GM19328 (cell line): Measurements from ENCODE around the gene ALPG.
"Not testable (repeated sequence)": the region's sequence is repeated elsewhere in the genome, so short reads cannot be mapped to it uniquely, and the experiment has no call there.

Experiments
- ATAC-seq: cut with Tn5 transposase; IDR thresholded peaks from one replicate; pipeline ENCODE4 v1.9.1; 2021; ENCODE audit warnings: mild to moderate bottlenecking, moderate library complexity; ENCODE audit not compliant: unreplicated experiment

Gene ALPG

GRCh38 chr2:232406556-232407310 is at the start of gene ALPG:
Gene ALPG (plus strand): TSS chr2:232406844. CDS start chr2:232406895, 51 bp downstream.
- ATAC-seq = no peak

- no peak for ATAC-seq
These were observed 45.0 kb upstream of the ALPG start for GRCh38 chr2:232361646-232362045.

- ATAC-seq = no peak
These were observed 44.3 kb upstream of the ALPG start for GRCh38 chr2:232362174-232362900.

GRCh38 chr2:232363064-232363783 is 43.4 kb upstream of the ALPG start:
- ATAC-seq = not testable (repeated sequence)

- ATAC-seq = no peak
These were observed 42.6 kb upstream of the ALPG start for GRCh38 chr2:232363784-232364615.

GRCh38 chr2:232364806-232365594 is 41.6 kb upstream of the ALPG start:
- not testable (repeated sequence) for ATAC-seq

- no peak for ATAC-seq
These were observed 40.9 kb upstream of the ALPG start for GRCh38 chr2:232365621-232366321.

- not testable (repeated sequence) for ATAC-seq
These were observed 40.2 kb upstream of the ALPG start for GRCh38 chr2:232366461-232366860.

- ATAC-seq = no peak
These were observed 39.6 kb upstream of the ALPG start for GRCh38 chr2:232367016-232367415.

- no peak for ATAC-seq
These were observed 38.9 kb upstream of the ALPG start for GRCh38 chr2:232367591-232368233.

- ATAC-seq = no peak
These were observed 38.3 kb upstream of the ALPG start for GRCh38 chr2:232368311-232368731.

- no peak for ATAC-seq
These were observed 37.3 kb upstream of the ALPG start for GRCh38 chr2:232369126-232369951.

GRCh38 chr2:232370007-232370406 is 36.6 kb upstream of the ALPG start:
- ATAC-seq = not testable (repeated sequence)

- ATAC-seq = no peak
These were observed 34.1 kb upstream of the ALPG start for GRCh38 chr2:232372231-232373208.

GRCh38 chr2:232374356-232374755 is 32.3 kb upstream of the ALPG start:
- no peak for ATAC-seq

GRCh38 chr2:232375164-232375563 is 31.5 kb upstream of the ALPG start:
- ATAC-seq = no peak

GRCh38 chr2:232376260-232376659 is 30.4 kb upstream of the ALPG start:
- no peak for ATAC-seq
